NCI-H1436 treated with DMSO at 0.1 percent for 48 hours (cell line): ENCODE data around the gene KIRREL3.

Source experiments
- DNase-seq: peaks from one replicate; lab custom pipeline; 2025; lab: John Stamatoyannopoulos, UW

KIRREL3 gene

DNA sequence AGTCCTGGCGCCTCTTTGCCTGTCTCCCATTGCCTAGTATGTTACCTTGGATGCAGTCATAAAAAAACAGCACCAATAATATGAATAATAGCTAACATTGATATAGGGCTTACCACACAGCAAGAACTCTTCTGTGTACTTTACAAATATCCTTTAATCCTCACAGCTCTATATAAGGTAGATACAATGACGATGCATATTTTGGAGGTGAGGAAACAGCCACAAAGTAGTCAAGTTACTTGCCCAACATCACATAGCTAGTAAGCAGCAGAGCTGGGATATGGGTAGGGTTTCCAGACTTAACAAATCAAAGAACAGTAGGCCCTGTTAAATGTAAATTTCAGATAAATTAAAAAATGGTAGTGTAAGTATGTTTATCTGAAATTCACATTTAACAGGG lies 516.3 kb downstream of the KIRREL3 start:
- DNase-seq: no peak

DNA sequence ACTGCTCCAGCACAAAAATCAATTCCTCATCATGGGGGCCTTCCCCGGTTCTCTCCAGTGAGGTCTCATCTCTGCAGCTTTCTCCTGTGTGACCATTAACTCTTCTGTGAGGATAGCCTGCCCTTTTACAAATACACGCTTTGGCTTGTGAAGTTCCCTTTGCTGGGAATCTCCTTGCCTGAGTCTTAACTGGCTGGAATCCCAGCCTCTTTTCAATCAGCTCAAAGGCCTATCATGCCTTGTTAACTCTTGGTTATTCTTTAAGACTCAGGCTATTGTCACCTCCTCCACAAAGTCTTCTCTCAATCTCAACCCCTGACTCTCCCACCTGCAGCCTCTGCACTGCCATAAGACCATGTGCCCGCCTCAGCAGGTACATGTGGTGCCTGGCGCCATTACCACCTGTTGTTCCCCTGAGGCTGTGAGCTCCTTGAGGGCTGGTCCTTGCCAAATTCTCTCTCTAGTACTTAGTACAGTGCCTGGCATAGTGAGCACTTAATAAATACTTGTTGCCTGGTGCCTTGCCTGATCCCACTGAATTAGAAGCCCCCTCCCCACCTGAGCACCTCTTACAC lies 516.9 kb downstream of the KIRREL3 start:
- no peak for DNase-seq

DNA sequence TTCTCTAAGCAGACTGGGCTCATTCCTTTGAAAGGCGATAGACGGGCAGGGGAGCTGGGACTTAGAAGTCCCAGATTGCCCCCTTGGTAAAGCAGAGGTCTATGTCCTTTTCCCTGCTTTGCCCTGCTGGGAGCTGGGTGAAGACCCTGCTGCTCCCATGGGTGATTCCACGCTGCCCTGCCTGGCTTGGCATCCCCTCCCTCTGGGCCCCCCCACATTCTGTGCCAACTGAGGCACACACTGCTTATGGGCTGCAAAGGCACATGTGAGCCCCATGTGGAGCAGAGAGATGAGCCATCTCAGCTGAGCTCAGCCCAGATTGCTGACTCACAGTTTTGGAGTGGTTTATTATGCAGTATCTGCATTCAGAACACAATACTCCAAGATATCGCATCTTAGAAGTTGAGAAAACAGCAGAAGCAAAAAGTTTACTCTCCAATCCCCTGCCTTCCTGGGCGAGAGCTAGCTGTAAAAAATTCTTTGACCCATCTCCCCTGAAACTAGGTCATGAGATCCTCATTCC lies 517.9 kb downstream of the KIRREL3 start:
- DNase-seq: no peak

DNA sequence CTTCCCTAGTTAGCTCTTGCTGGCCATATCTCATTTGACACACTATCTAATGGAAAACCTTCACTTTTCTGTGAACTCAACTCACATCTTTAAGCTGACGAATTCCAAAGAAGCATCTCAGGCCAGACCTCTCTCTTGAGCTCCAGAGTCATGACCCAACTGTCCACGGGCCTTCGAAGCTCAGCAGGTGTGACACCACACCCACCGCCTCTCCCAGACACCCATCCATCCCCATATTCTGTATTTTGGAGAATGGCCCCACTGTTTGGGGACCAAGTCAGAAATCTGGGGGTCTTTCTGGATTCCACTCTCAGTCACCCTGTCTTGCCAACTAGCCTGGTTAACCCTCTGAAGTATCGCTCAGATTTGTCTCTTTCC lies 519.3 kb downstream of the KIRREL3 start:
- no peak for DNase-seq

DNA sequence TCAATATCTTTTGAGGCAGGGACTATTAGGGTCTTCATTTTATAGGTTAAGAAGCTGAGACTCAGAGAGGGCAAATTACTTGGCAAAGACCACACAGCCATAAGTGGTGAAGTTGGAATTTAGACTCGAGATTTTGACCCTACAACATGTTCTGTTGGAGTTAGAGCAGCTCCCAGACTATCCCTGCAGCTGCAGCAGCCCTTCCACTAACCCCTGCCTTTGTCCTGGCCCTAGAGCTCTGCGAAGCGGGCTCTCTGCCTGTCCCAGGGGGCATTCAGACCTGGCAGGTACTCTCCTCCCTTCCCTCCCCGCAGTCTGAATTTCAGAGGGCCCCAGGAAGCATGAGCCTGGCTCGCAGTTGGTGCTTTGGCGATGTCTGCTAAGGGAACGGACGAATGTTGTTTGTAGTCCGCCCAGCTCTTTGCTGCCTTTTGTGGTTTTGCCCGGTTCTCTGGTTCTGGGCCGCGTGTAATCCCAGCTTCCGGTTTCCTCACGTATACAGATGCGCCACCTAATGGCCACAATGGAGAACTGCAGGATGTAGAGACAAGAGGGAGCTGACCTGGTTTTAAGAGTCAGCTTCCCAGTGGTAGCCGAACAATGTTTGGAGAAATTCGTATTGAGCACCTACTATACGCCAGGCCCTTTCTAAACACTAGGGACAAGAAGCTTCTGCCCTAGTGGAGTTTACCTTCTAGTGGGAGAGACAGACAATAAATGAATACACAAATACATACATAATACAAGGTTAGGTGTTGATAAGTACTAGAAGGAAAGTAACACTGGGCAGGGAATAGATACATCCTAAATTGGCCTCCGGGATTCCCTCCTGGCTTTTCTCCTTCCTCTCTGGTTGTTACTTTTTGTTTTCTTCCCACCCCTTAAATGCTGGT lies 519.9 kb downstream of the KIRREL3 start:
- no peak for DNase-seq

DNA sequence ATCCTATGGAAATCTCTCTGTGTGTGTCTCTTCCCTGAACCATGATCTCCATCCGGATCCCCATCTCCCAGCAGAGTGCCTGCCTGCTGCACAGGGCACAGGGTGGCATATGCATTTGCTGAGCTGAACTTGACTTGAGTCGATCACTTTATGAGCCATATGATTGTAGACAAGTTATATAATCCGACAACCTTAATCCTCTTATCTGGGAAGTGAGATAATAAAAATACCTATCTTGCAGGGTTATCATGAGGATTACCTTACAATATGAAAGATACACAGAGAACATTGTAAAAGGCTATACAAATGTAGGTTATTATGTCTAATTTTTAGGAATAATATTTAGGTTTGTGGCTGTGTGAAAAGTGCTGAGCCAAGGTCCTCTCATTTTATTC lies 520.6 kb downstream of the KIRREL3 start:
- no peak for DNase-seq

DNA sequence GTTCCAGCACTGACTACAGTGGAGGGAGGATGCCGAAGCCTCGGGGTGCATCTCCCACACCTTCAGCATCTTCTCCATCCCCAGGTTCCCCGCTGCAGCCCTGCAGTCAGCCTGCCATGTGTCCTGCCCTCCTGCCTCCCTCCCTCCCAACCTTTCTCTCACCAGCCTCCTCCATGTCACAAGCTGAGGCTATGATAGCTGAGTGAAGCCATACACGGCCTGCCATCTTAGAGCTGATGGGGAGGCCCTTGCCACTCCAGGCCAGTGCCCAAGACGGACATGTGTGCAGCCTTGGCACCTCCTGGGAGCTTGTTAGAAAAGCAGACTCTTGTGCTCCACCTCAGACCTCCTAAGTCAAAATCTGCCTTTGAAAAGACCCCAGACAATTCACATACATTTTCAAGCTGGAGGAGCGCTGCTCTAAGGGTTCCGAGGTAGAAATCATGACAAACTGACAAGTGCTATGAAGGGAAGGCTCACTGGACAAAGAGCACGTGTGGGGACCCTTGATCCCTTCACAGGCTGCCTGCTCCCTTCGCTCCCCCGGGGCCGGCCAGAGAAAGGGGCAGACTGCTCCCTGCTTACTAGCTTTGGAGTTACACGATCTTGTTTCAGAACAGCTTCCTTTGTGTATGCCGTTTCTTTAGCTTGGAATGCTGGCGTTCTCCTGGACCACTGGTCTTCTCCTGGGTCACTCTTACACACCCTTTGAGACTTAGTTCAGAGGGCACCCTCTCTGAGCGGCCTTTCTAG lies 521.2 kb downstream of the KIRREL3 start:
- no peak for DNase-seq

DNA sequence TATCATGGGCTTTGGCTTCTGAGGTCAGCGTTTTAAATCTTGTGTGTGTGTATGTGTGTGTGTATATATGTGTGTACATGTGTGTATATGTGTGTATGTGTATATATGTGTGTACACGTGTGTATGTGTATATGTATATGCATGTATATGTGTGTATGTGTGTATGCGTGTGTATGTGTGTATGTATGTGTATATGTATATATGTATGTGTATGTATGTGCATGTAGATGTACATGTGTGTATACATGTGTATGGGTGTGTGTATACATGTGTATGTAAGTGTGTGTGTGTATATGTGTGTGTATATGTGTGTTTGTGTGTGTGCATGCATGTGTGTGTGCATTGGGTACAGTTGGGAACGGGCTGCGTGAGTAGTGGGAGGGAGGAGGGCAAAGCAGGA lies 522.1 kb downstream of the KIRREL3 start:
- no peak for DNase-seq

DNA sequence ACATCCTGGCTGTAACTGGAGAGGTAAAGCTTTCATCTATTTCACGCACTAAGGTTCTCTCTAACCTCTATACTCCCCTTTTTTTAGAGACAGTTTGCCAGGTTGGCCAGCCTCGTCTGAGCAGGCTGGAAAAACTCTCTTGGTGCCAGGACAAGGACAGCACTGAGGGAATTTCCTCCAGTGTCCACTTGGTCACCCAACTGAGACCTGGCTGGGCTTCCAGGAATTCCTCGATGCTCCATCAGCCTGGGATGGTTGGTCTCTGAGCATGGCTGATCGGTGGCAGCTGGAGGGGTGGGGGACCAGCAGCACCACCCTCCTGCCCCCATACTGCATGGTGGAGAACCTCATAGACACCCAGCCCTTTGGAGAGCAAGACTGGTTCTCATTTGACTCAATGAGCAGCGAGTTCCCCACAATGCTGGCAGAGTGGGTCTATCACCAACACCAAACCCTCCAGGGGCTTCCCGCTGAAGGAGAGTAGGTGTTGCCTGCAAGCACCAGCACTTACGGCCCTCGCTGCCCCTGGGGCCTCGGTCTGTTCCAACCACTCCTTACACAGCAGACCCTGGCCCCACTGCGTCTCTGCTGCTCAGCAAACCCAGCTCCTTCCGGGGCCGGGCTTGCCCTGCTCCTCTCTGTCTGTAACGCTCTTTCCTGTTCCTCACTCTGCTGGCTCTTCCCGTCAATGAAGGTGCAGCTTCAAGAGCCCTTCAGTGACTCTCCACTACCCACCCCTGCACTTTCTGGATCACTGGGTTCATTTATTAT lies 522.9 kb downstream of the KIRREL3 start:
- DNase-seq: peak; percentile 10

DNA sequence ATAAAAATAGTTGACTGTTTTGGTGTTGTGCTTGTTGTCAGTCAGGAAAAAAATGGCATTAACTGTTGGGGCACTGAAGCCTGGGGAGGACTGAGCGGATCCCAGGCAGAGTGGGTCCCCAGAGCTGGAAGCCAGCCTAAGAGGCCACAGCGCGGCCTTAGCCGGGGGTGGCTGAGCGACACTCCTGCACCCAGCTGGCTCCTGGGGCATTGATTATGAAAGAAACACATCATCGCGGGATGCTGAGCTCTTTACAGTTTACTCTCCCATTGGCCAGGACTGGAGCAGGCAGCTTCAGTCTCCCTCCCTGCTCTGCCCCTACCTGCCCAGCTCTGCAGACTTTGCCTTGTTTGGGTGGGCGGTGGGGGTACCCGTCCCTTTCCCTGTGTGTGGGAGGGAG lies 523.6 kb downstream of the KIRREL3 start:
- no peak for DNase-seq

DNA sequence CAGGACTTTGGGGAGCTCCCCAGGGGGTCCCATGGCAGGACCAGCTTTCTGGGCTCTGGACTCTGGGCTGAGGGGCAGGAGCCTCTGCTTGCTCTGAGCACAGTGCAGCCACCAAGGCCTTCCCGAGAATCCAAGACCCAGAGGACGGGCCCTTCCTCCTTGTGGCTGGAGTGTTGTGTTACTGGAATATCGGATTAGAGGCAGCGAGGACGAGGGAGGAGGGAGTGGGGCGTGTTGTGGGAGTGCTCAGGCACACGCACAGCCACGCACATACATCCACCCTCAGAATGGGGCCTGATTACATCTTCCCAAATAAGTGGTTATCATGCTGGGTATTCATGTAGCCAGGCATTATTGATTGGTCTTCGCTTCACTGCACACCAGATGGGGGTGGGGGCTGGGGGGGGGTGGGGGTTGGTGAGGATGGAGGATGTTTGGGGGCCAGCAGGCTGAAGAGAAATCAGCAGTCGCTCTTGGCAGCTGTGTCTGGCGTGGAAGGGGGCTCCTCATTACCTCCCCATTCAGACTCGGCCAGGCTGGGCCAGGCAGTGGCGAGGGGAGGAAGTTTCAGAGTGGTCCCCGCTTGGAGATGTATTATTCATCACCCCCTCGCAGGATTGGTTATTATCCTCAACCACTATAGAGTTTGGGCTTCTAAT lies 524.2 kb downstream of the KIRREL3 start:
- no peak for DNase-seq

DNA sequence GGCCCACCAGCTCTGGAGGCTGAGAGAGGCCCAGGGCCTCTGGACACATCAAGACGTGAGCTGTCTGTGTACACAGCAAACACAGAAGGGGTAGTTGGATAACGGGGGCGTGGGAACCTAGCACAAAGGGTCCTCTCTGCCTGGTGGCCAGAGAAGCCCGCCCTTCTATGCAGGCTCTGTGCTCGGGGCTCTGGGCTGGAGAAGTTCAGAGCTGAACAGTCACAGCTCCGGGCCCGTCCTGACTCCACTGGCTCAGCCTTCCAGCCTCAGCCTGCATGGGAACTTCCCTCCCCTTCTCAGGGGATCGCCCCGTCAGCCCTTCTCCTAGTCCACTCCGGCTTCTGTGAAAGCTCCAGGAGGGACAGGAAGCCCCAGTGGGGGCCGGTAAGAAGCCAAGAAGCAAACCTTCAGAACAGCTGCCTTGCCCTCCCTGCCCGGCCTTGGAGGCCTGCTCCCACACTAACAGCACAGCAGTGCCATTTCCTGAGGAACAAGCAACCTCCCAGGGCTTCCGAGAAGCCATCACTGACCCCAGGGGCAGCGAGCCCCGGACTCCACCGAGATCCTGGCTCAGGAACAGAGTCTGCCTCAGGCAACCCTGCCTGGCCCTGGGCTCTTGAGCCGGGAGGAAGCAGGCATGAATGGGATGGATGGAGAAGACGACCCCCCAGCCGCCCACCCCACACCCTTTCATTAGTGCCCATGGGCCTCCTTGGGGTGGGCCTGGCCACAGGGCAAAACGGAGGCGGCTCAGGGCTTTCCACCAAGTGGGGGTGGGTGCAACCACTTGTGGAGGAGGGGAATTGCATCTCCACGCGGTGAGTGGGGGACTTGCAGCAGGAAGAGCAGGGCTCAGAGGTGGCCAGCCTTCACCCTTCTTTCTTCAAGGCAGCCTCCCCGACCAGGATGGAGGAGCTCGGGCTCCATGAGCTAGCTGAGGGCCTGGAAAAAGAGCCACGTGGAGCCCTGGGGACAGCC lies 525.3 kb downstream of the KIRREL3 start:
- no peak for DNase-seq

DNA sequence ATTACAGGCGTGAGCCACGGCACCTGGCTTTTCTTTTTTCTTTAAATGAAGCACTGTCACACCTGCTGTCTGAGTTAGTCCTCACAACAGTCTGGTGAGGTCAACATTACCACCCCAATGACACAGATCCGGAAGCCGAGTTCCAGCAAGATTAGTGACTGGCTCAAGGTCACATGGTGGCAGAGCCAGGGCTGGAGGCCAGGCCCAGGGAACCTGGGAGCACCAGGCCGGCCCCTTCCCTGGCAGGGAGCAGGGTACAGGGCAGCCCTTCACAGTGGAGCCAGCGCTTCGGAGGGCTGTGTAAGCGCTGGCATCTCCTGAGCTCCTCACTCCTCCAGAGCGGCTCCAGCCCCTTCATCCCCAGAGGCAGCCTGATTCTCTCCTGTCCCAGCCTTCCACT lies 526.4 kb downstream of the KIRREL3 start:
- no peak for DNase-seq

DNA sequence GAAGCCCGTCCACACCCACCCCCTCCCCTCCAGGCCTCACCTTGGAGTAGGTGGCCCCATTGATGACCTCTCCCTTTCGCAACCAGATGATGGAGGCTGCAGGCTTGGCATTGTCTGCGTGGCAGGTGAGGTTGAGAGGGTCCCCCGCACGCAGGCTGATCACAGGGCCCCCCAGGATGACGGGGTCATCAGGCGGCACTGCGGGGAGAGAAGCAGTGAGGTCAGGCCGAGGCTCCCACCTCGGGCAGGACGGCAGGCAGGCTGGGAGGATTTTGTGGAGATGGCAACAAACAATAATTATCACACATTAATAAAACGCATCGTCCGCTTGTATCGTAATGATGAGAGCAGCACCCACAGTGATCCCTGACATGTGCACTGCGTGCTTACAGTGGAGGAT lies 527.3 kb downstream of the KIRREL3 start:
- no peak for DNase-seq

DNA sequence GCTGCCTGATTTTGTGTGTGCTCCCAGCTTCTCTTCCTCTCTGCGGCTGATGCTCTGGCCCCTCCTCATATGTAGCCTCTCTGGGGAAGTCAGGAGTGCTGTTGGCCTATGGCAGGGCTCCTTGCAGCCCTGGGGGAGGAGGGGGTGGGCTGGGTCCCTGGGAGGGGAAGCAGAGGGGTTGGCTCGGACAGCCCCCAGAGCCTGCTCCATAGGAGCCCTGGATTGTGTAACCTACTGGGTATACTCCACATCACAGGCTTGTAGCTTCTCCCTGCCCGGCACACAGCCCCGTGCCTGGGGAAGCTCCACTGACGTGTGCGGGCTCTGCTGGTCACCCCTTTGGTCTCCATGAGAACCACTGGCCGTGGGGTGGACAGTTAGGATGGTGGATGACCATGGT lies 531.3 kb downstream of the KIRREL3 start:
- no peak for DNase-seq

DNA sequence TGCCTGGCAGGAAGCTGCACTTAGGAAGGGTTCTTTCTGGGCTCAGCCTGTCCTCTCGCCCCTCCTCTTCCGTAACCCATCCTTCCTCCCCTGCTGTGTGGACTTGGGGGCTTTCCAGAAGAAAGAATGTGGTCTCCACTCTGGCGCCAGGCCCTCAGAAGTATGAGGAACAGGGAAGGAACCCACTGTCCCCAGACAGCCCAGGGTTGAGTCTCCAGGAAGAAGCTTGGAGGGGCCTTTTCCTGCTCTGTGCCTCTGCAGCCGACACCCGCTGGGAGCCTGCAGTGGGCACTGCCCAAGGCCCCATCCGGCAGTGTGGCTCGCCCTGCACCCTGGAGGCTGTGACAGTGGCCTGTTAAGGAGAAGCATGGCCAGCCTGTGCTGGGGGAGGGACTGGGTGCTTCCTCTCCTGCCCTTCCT lies 532.5 kb downstream of the KIRREL3 start:
- DNase-seq: no peak

DNA sequence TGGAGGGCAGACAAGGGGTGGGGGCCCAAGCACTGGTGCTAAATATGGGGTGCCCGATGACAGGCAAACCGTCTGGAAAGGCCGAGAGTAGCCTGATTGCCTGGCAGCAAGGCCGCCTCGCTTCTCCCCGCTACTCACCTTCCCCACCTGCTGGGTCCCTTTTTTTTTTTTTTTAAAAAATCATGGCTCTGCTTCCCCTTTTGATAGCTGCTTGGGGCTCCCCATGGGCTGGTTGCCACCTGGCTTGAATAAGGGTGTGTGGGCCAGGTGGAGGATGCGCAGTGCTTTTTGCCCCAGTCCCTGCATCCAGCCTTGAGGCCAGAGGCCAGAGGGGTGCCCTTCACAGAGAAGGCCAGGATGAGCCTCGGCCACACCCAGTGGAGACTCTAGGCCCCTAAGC lies 533.1 kb downstream of the KIRREL3 start:
- DNase-seq: no peak

DNA sequence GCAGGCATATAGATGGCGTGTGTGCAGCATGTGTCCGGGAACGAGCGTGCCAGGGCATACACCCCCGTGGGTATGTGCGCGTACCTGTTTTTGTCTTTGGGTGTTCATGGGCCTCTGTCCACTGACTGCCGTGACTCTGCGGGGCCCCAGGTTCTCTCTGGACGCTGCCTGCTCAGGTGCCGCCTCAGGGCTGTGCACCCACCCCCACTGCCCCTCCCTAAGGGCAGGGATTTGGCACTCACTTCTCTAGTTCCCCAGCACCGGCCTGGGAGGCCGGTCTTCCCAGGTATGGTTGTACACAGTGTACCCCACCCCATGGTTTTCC lies 533.6 kb downstream of the KIRREL3 start:
- DNase-seq: no peak

DNA sequence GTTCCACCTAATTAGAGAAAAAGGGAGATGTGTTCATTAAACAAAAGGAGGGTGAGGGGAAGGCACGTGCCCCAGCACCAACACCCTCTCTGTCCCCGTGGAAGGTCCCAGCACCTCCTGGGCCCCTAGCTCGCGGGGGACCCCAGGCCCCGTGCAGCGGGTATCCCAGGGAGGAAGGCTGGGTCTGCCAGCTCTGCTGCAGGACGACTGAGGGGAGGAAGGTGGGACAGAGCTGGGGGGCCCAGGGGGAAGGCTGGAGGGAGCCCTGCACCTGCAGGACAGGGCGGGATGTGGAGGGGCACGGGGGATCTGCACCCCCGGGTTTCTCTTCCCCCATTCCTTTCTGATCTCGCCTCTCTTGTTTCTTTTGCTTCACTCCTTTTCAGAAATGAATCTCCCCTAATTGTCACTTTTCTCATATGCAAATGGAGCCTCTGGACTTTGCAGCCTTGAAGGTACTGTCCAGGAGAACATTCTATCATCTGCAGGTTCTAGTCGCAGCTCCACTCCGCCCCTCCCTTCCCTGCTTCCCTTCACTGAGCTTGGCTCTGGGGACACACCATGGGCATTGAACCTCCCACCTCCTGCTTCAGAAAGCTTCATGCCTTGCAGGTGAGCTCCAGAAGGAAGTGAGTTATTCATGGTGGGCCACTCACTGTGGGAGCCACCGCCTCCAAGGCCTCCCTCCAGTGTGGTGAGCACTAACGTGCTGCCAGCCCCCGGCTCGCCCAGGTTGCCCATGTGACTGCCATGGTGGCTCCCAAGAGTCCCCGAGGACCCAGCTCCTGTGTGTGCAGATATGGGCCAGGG lies 534.1 kb downstream of the KIRREL3 start:
- DNase-seq: no peak
